IMR-90 (cell line): ENCODE data around the gene P2RY2. TPM values are rescaled to one million over a fixed set of nuclear protein-coding genes. Genes with fewer than 3 reads are reported as not detected.

Experiments
- ATAC-seq: fragments of 200-7000 bp; cut with Tn5 transposase; 2 replicates; pipeline ENCODE4 v1.9.1; 2020; ENCODE audit warnings: low read depth, mild to moderate bottlenecking, moderate library complexity
- BruUV-seq: library from RNA; stranded (reverse); fragments of 400-500 nt; replicated peaks from 2 replicates; lab custom pipeline; 2021; lab: Mats Ljungman, UMichigan
- CTCF ChIA-PET: fragments of 300-600 bp; formaldehyde crosslinking; extraction: SDS; loops from one replicate; lab custom pipeline; 2021; ENCODE audit warnings: antibody characterized with exemption; lab: Yijun Ruan, JAX
- POLR2A ChIA-PET: fragments of 300-600 bp; sonication (Branson Sonifier 250); formaldehyde crosslinking; loops from one replicate; lab custom pipeline; 2022; ENCODE audit warnings: antibody characterized with exemption; ENCODE audit not compliant: unreplicated experiment; lab: Charles Lee
- DNase-seq: peaks from one replicate; pipeline ENCODE4 v3.0.0; 2013
- H2AFZ ChIP-seq: replicated peaks from 2 replicates; pipeline ENCODE3; 2013; ENCODE audit warnings: low read length, mild to moderate bottlenecking; ENCODE audit not compliant: poor library complexity
- H2AK5ac ChIP-seq: 2 replicates; pipeline ENCODE4 v1.6.1; 2013; ENCODE audit warnings: low read depth, low read length, inconsistent platforms
- H2AK9ac ChIP-seq: replicated peaks from 2 replicates; pipeline ENCODE3; 2013; ENCODE audit warnings: mild to moderate bottlenecking, low read depth, low read length, moderate library complexity; ENCODE audit not compliant: poor library complexity
- H2BK120ac ChIP-seq: 2 replicates; pipeline ENCODE4 v1.6.1; 2013; ENCODE audit warnings: low read depth, low read length, inconsistent platforms
- H2BK15ac ChIP-seq: 3 replicates; pipeline ENCODE4 v1.6.1; 2013; ENCODE audit warnings: low read depth, low read length, inconsistent platforms
- H2BK20ac ChIP-seq: 2 replicates; pipeline ENCODE4 v1.6.1; 2013; ENCODE audit warnings: low read depth, mild to moderate bottlenecking, inconsistent platforms, low read length, moderate library complexity
- H2BK5ac ChIP-seq: 2 replicates; pipeline ENCODE4 v1.6.1; 2013; ENCODE audit warnings: mild to moderate bottlenecking, low read depth, low read length, inconsistent platforms; ENCODE audit not compliant: poor library complexity, severe bottlenecking
- H3K14ac ChIP-seq: replicated peaks from 2 replicates; pipeline ENCODE4 v1.6.1; 2013; ENCODE audit warnings: low read depth, low read length, inconsistent platforms
- H3K18ac ChIP-seq: 2 replicates; pipeline ENCODE4 v1.6.1; 2013; ENCODE audit warnings: low read depth, low read length, control low read depth
- H3K23ac ChIP-seq: 2 replicates; pipeline ENCODE4 v1.6.1; 2013; ENCODE audit warnings: low read depth, low read length, inconsistent platforms
- H3K27ac ChIP-seq: 2 replicates; pipeline ENCODE4 v1.5.1; 2013; ENCODE audit warnings: mild to moderate bottlenecking, control low read depth, low read length; ENCODE audit not compliant: insufficient read depth
- H3K27me3 ChIP-seq: 2 replicates; pipeline ENCODE4 v1.6.1; 2013; ENCODE audit warnings: low read length; ENCODE audit not compliant: control insufficient read depth, insufficient read depth
- H3K36me3 ChIP-seq: 2 replicates; pipeline ENCODE4 v1.6.1; 2013; ENCODE audit warnings: low read length, mixed read lengths; ENCODE audit not compliant: control insufficient read depth, insufficient read depth
- H3K4ac ChIP-seq: 2 replicates; pipeline ENCODE4 v1.6.1; 2013; ENCODE audit warnings: low read depth, low read length, inconsistent platforms
- H3K4me1 ChIP-seq: 2 replicates; pipeline ENCODE4 v1.6.1; 2013; ENCODE audit warnings: low read length, mixed read lengths; ENCODE audit not compliant: control insufficient read depth, insufficient read depth
- H3K4me2 ChIP-seq: 2 replicates; pipeline ENCODE4 v1.6.1; 2013; ENCODE audit warnings: low read depth, mild to moderate bottlenecking, control low read depth, low read length, moderate library complexity
- H3K4me3 ChIP-seq: 2 replicates; pipeline ENCODE4 v1.5.1; 2013; ENCODE audit warnings: low read depth, mild to moderate bottlenecking, control low read depth, low read length, moderate library complexity; ENCODE audit not compliant: insufficient read depth
- H3K56ac ChIP-seq: 2 replicates; pipeline ENCODE4 v1.6.1; 2013; ENCODE audit warnings: low read length, inconsistent platforms; ENCODE audit not compliant: insufficient read depth; ENCODE audit errors: extremely low read depth
- H3K79me1 ChIP-seq, 2 experiments: 2 replicates each; pipeline ENCODE4 v1.6.1; 2013; ENCODE audit warnings: low read length in 2 of 2, inconsistent platforms in 1 of 2, low read depth in 1 of 2
- H3K9ac ChIP-seq: 2 replicates; pipeline ENCODE4 v1.6.1; 2013; ENCODE audit warnings: low read depth, low read length, control low read depth
- H3K9me1 ChIP-seq: 2 replicates; pipeline ENCODE4 v1.6.1; 2013; ENCODE audit warnings: low read length, inconsistent platforms; ENCODE audit not compliant: insufficient read depth
- H3K9me3 ChIP-seq: 2 replicates; pipeline ENCODE4 v1.6.1; 2013; ENCODE audit warnings: low read length; ENCODE audit not compliant: control insufficient read depth, insufficient read depth
- H4K20me1 ChIP-seq: 2 replicates; pipeline ENCODE4 v1.6.1; 2013; ENCODE audit warnings: low read length, inconsistent platforms; ENCODE audit not compliant: insufficient read depth
- H4K5ac ChIP-seq: 2 replicates; pipeline ENCODE4 v1.6.1; 2013; ENCODE audit warnings: mild to moderate bottlenecking, low read depth, low read length, control low read depth
- H4K8ac ChIP-seq, 2 experiments: 2 replicates each; pipeline ENCODE4 v1.6.1; 2013; ENCODE audit warnings: low read depth in 2 of 2, low read length in 2 of 2, control low read depth in 1 of 2, inconsistent platforms in 1 of 2
- H4K91ac ChIP-seq: 2 replicates; pipeline ENCODE4 v1.6.1; 2013; ENCODE audit warnings: low read depth, low read length, inconsistent platforms; ENCODE audit not compliant: insufficient read depth
- BHLHE40 ChIP-seq: fragments of 150-350 bp; IDR thresholded peaks from 2 replicates; pipeline ENCODE4 v1.6.1; 2016; ENCODE audit warnings: mild to moderate bottlenecking, low read depth, low read length
- CHD1 ChIP-seq: IDR thresholded peaks from 2 replicates; pipeline ENCODE4 v1.6.1; 2012; ENCODE audit warnings: low read depth, low read length, improper control_type of control experiment
- MAFK ChIP-seq: IDR thresholded peaks from 2 replicates; pipeline ENCODE4 v1.6.1; 2012; ENCODE audit warnings: low read depth, low read length, improper control_type of control experiment
- MAZ ChIP-seq: IDR thresholded peaks from 2 replicates; pipeline ENCODE4 v1.6.1; 2012; ENCODE audit warnings: low read depth, mild to moderate bottlenecking, low read length, improper control_type of control experiment, moderate library complexity, borderline replicate concordance
- MXI1 ChIP-seq: IDR thresholded peaks from 2 replicates; pipeline ENCODE4 v1.6.1; 2012; ENCODE audit warnings: low read depth, mild to moderate bottlenecking, low read length, moderate library complexity, borderline replicate concordance
- RAD21 ChIP-seq: IDR thresholded peaks from 2 replicates; pipeline ENCODE4 v1.6.1; 2012; ENCODE audit warnings: low read length, improper control_type of control experiment
- RFX5 ChIP-seq: IDR thresholded peaks from 2 replicates; pipeline ENCODE4 v1.8.0; 2012; ENCODE audit warnings: low read depth, mild to moderate bottlenecking, low read length, moderate library complexity
- USF2 ChIP-seq: fragments of 150-350 bp; IDR thresholded peaks from 2 replicates; pipeline ENCODE4 v1.6.1; 2017; ENCODE audit warnings: mild to moderate bottlenecking, antibody characterized with exemption, low read length, low read depth
- dilution Hi-C: fragments of 300-500 bp; cut with HindIII; formaldehyde crosslinking; loops from one replicate; pipeline ENCODE4 v1.14.3; 2018; ENCODE audit warnings: low sequenced_read_pairs; ENCODE audit not compliant: unreplicated experiment
- in situ Hi-C: fragments of 300-500 bp; cut with MboI; formaldehyde crosslinking; loops from 3 replicates; pipeline ENCODE4 v1.14.3; 2019; ENCODE audit warnings: low sequenced_read_pairs, inconsistent platforms, mixed read lengths
- intact Hi-C: fragments of 100-400 bp; cut with micrococcal nuclease; formaldehyde crosslinking; loops from 2 replicates; pipeline ENCODE4 v1.10.0; 2022
- polyA plus RNA-seq, 3 experiments: library from polyadenylated mRNA; depleted of rRNA; stranded (reverse); fragments of >200 nt; gene quantifications; 2 replicates each; pipeline ENCODE4 v1.2.3, GENCODE V29; 2012; ENCODE audit warnings: low replicate concordance in 1 of 3
- total RNA-seq: library from RNA; depleted of rRNA; stranded (reverse); fragments of >200 nt; gene quantifications from 2 replicates; pipeline ENCODE4 v1.2.3, GENCODE V29; 2012

Gene P2RY2
- total and polyA plus RNA-seq, 2 of the 4 experiments (the other 2 are of a cell fraction): not detected

- in situ Hi-C loops: no loop called here
- no TSS peak for BruUV-seq
- ATAC-seq (no peak), DNase-seq (no peak)
- no peak overlapping the region for H2AFZ ChIP-seq
- H2BK5ac ChIP-seq: no peak overlapping the region
- peaks cover 7% of the 10 kb centered on the region for H3K27me3 ChIP-seq
- no peak overlapping the region for H2BK120ac ChIP-seq
- intact Hi-C loops: no loop called here
- H3K4me1 ChIP-seq: peaks cover 16% of the 10 kb centered on the region
- H4K5ac ChIP-seq: no peak overlapping the region
- no peak overlapping the region for H4K8ac ChIP-seq
- H2AK5ac ChIP-seq: no peak overlapping the region
- H3K9me3 ChIP-seq: no peaks in the 10 kb centered on the region
- no peak overlapping the region for H2BK15ac ChIP-seq
- no peak overlapping the region for H3K14ac ChIP-seq
- no peaks in the 10 kb centered on the region for H3K79me1 ChIP-seq
- no peak overlapping the region for H2BK20ac ChIP-seq
- dilution Hi-C loops: no loop called here
- peaks cover 14% of the 10 kb centered on the region for H3K9me1 ChIP-seq
- H3K27ac ChIP-seq: no peak overlapping the region
- no peak overlapping the region for H3K56ac ChIP-seq
- H4K20me1 ChIP-seq: no peaks in the 10 kb centered on the region
- ChIA-PET POLR2A (no interaction called here), CTCF (no interaction called here)
- TF ChIP-seq MAFK (no peak), MXI1 (no peak), CHD1 (no peak), RAD21 (no peak), BHLHE40 (no peak), RFX5 (no peak), MAZ (no peak), USF2 (no peak)
- H3K18ac ChIP-seq: no peak overlapping the region
- no peak overlapping the region for H2AK9ac ChIP-seq
- H3K36me3 ChIP-seq: no peaks in the 10 kb centered on the region
- H3K4me3 ChIP-seq: no peak overlapping the region
- no peak overlapping the region for H3K4me2 ChIP-seq
- no peak overlapping the region for H4K91ac ChIP-seq
- no peak overlapping the region for H3K9ac ChIP-seq
- H3K4ac ChIP-seq: no peak overlapping the region
- H3K23ac ChIP-seq: no peak overlapping the region
Measured at GRCh38 chr11:73260127-73260457, 42.0 kb downstream of the P2RY2 start.
